HG02623 (cell line): ENCODE data around the gene SERPINB7.

ENCODE experiments used
- ATAC-seq: cut with Tn5 transposase; IDR thresholded peaks from one replicate; pipeline ENCODE4 v1.9.1; 2021; ENCODE audit warnings: moderate library complexity; ENCODE audit not compliant: unreplicated experiment

Gene SERPINB7

GRCh38 chr18:63844254-63844653, 69.0 kb downstream of the SERPINB7 start:
- ATAC-seq, result peak; percentile 66

GRCh38 chr18:63848159-63848558, 72.9 kb downstream of the SERPINB7 start:
- ATAC-seq, result no peak

- ATAC-seq, result peak; percentile 74
Measured at GRCh38 chr18:63850020-63850419, 74.8 kb downstream of the SERPINB7 start.

- no peak for ATAC-seq
Measured at GRCh38 chr18:63850636-63851035, 75.4 kb downstream of the SERPINB7 start.
